Right lobe of liver (tissue), 4 donors: Measurements from ENCODE around the gene SLC41A3.
"Not testable (repeated sequence)": the region's sequence is repeated elsewhere in the genome, so short reads cannot be mapped to it uniquely, and the experiment has no call there.

Experiments used
- POLR2A ChIP-seq: fragments of 450-650 bp; IDR thresholded peaks from one replicate; pipeline ENCODE4 v1.6.1; 2017; ENCODE audit warnings: antibody characterized with exemption, mild to moderate bottlenecking
- TF ChIP-seq, protein P1 (sequence below), 4 donors: fragments of 200-600 bp in 3 of 4; fragments of 450-650 bp in 1 of 4; IDR thresholded peaks; one replicate each; pipeline versions ENCODE4 v1.5.1 to v1.8.0; 2016 to 2022; ENCODE audit warnings: antibody characterized with exemption in 4 of 4, mild to moderate bottlenecking in 2 of 4
- donor health status: DM: no; HTN: no; CAD: no.
- donor health status: DM: no; HTN: no; CAD: no.
- donor health status: DM: no; HTN: yes; CAD: no.

DNA sequence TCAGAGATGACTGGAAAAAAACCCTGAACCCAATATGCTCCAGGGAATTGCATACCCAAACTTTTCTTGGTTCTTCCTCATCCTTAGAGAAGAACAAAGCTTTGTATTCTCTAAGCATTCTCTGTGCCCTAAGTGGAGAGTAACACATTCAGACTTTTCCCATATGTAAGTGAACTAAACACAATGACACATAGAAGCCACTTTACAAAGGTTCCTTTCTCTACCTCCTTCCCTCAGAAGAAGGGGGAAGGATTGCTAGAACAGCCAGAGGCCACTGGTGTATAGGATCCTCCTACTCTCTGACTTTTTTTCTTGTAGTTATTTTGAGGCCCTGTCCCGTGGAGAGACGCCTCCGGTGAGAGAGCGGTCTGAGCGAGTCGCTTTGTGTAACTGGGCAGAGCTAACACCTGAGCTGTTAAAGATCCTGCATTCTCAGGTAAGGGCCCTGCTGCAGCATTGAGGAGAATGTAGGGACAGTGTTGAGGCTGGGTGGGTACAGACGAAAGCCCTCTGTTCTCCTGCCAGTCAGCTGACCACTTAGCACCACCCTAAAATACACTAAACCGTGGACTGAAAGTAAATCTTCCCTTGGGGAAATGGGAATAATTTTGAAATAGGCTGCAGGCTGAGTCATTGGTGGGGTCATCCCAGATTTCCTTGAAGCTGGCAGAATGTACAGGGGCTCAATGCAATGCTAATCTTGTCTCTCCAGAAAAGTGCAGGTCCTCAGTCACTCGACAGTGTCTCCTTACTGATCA, 108.5 kb downstream of the SLC41A3 start:
- TF ChIP-seq, protein P1, sequence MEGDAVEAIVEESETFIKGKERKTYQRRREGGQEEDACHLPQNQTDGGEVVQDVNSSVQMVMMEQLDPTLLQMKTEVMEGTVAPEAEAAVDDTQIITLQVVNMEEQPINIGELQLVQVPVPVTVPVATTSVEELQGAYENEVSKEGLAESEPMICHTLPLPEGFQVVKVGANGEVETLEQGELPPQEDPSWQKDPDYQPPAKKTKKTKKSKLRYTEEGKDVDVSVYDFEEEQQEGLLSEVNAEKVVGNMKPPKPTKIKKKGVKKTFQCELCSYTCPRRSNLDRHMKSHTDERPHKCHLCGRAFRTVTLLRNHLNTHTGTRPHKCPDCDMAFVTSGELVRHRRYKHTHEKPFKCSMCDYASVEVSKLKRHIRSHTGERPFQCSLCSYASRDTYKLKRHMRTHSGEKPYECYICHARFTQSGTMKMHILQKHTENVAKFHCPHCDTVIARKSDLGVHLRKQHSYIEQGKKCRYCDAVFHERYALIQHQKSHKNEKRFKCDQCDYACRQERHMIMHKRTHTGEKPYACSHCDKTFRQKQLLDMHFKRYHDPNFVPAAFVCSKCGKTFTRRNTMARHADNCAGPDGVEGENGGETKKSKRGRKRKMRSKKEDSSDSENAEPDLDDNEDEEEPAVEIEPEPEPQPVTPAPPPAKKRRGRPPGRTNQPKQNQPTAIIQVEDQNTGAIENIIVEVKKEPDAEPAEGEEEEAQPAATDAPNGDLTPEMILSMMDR (IDR thresholded peaks at IDR 0.05) = not testable (repeated sequence)
- not testable (repeated sequence) for TF ChIP-seq POLR2A
